DMS153 treated with DMSO at 0.1 percent for 48 hours (cell line): ENCODE measurements around the gene SAMD14.
"Not testable (repeated sequence)": the region's sequence is repeated elsewhere in the genome, so short reads cannot be mapped to it uniquely, and the experiment has no call there.

Experiments
- DNase-seq: peaks from one replicate; lab custom pipeline; 2025; ENCODE audit not compliant: unreplicated experiment; lab: John Stamatoyannopoulos, UW

SAMD14 gene

GRCh38 chr17:50076591-50077235 is 53.2 kb downstream of the SAMD14 start:
- DNase-seq = no peak

- DNase-seq = no peak
These were observed 53.8 kb downstream of the SAMD14 start for GRCh38 chr17:50076221-50076590.

GRCh38 chr17:50075446-50076032 is 54.4 kb downstream of the SAMD14 start:
- DNase-seq = no peak

- DNase-seq = no peak
These were observed 55.7 kb downstream of the SAMD14 start for GRCh38 chr17:50074227-50074626.

GRCh38 chr17:50072925-50073324 is 57.0 kb downstream of the SAMD14 start:
- DNase-seq = no peak

GRCh38 chr17:50072130-50072529 is 57.8 kb downstream of the SAMD14 start:
- DNase-seq = no peak

- no peak for DNase-seq
These were observed 58.3 kb downstream of the SAMD14 start for GRCh38 chr17:50071692-50072091.

GRCh38 chr17:50070908-50071680 is 58.9 kb downstream of the SAMD14 start:
- no peak for DNase-seq

- DNase-seq = no peak
These were observed 62.0 kb downstream of the SAMD14 start for GRCh38 chr17:50067996-50068395.

GRCh38 chr17:50066995-50067394 is 63.0 kb downstream of the SAMD14 start:
- no peak for DNase-seq

GRCh38 chr17:50065056-50065455 is 64.9 kb downstream of the SAMD14 start:
- no peak for DNase-seq

GRCh38 chr17:50064253-50065001 is 65.5 kb downstream of the SAMD14 start:
- DNase-seq = no peak

- no peak for DNase-seq
These were observed 66.3 kb downstream of the SAMD14 start for GRCh38 chr17:50063561-50064252.

GRCh38 chr17:50062293-50063243 is 67.4 kb downstream of the SAMD14 start:
- DNase-seq = peak; percentile 30

GRCh38 chr17:50061713-50062045 is 68.3 kb downstream of the SAMD14 start:
- not testable (repeated sequence) for DNase-seq

GRCh38 chr17:50060951-50061712 is 68.8 kb downstream of the SAMD14 start:
- DNase-seq = no peak
